Vagina (tissue), 2 donors: ENCODE results near the gene DNAH10. TPM values are rescaled to one million over a fixed set of nuclear protein-coding genes. Genes with fewer than 3 reads are reported as not detected.

Source experiments
- DNase-seq, 2 donors: peaks; one replicate each; pipeline ENCODE4 v3.0.0-alpha.2; 2017; ENCODE audit errors: extremely low spot score in 2 of 2
- H3K27ac ChIP-seq: fragments of 200-600 bp; sonication (generic); one replicate; pipeline ENCODE4 v1.5.1; 2019
- H3K27me3 ChIP-seq: fragments of 200-600 bp; sonication (generic); one replicate; pipeline ENCODE4 v1.5.1; 2019
- H3K36me3 ChIP-seq, 2 donors: fragments of 200-600 bp; sonication (generic); one replicate each; pipeline ENCODE4 v1.5.1; 2017 to 2019
- H3K4me1 ChIP-seq: fragments of 200-600 bp; sonication (generic); one replicate; pipeline ENCODE4 v1.5.1; 2019
- H3K4me3 ChIP-seq, 2 donors: fragments of 200-600 bp; sonication (generic); 1 replicate in 1 of 2; 2 replicates in 1 of 2; pipeline ENCODE4 v1.5.1; 2016 to 2019
- H3K9me3 ChIP-seq: fragments of 200-600 bp; sonication (generic); one replicate; pipeline ENCODE4 v1.5.1; 2019
- CTCF ChIP-seq, 3 experiments: fragments of 450-650 bp in 2 of 3; fragments of 200-600 bp in 1 of 3; sonication (generic) in 1 of 3; IDR thresholded peaks; one replicate each; pipeline ENCODE4 v1.5.1; 2017 to 2019; ENCODE audit warnings: antibody characterized with exemption in 3 of 3, mild to moderate bottlenecking in 2 of 3, moderate library complexity in 2 of 3
- POLR2A ChIP-seq, 2 donors: fragments of 450-650 bp; IDR thresholded peaks; one replicate each; pipeline ENCODE4 v1.6.1; 2017; ENCODE audit warnings: antibody characterized with exemption in 2 of 2, mild to moderate bottlenecking in 2 of 2, moderate library complexity in 2 of 2
- POLR2AphosphoS5 ChIP-seq, 2 donors: sonication (generic); formaldehyde crosslinking; IDR thresholded peaks; one replicate each; pipeline ENCODE4 v1.9.0; 2017; ENCODE audit warnings: antibody characterized with exemption in 2 of 2, mild to moderate bottlenecking in 2 of 2, low read depth in 1 of 2; ENCODE audit not compliant: insufficient read depth in 1 of 2
- intact Hi-C: fragments of 100-400 bp; cut with DNase I; formaldehyde crosslinking; loops from one replicate; pipeline ENCODE4 v1.15.1; 2023
- total RNA-seq: library from RNA; depleted of rRNA; stranded (reverse); fragments of >200 nt; gene quantifications from one replicate; pipeline ENCODE4 v1.2.3, GENCODE V29; 2016

DNAH10 gene
- total RNA-seq, 1 donor from 2014 or later = not detected

DNA sequence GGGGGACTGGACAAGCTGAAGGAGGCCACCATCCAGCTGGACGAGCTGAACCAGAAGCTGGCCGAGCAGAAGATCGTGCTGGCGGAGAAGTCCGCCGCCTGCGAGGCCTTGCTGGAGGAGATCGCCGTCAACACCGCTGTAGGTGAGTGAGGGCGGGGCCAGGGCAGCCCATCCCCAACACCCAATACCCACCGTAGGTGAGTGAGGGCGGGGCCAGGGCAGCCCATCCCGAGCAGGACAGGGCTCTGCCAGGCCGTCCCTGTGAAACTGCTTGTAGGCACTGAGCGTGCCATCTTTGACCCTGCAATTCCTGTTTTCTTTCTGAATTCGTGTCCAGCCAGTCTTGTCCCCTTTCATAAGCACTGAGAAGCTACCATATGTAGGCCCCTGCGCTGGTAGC is 136.6 kb downstream of the DNAH10 start:
- no peaks in the 10 kb centered on the region for H3K9me3 ChIP-seq
- intact Hi-C loops = no loop called here
- TF ChIP-seq POLR2A (IDR thresholded peaks at IDR 0.05) = no peak
- H3K4me3 ChIP-seq = no peak overlapping the region
- no peaks in the 10 kb centered on the region for H3K27me3 ChIP-seq
- DNase-seq = no peak
- H3K27ac ChIP-seq = no peak overlapping the region
- H3K4me1 ChIP-seq = no peaks in the 10 kb centered on the region
- no peaks in the 10 kb centered on the region for H3K36me3 ChIP-seq

GRCh38 chr12:123899368-123899767 is 137.3 kb downstream of the DNAH10 start:
- Histone ChIP-seq H3K4me3 (no peak overlapping the region), H3K4me1 (no peaks in the 10 kb centered on the region), H3K27ac (no peak overlapping the region), H3K27me3 (no peaks in the 10 kb centered on the region), H3K36me3 (no peaks in the 10 kb centered on the region), H3K9me3 (no peaks in the 10 kb centered on the region)
- TF ChIP-seq POLR2AphosphoS5 (IDR thresholded peaks at IDR 0.05; ENCODE audit: insufficient read depth in 1 of 2, low read depth in 1 of 2) = no peak
- no peak for TF ChIP-seq POLR2A (IDR thresholded peaks at IDR 0.05)
- intact Hi-C loops = no loop called here
- no peak for DNase-seq

- intact Hi-C loops = no loop called here
- TF ChIP-seq POLR2A (IDR thresholded peaks at IDR 0.05) (no peak), CTCF (IDR thresholded peaks at IDR 0.05) (no peak), POLR2AphosphoS5 (IDR thresholded peaks at IDR 0.05; ENCODE audit: insufficient read depth in 1 of 2, low read depth in 1 of 2) (no peak)
- Histone ChIP-seq H3K27ac (no peak overlapping the region), H3K4me3 (no peak overlapping the region), H3K9me3 (no peaks in the 10 kb centered on the region), H3K27me3 (no peaks in the 10 kb centered on the region), H3K36me3 (no peaks in the 10 kb centered on the region), H3K4me1 (no peaks in the 10 kb centered on the region)
- DNase-seq = no peak
These were observed 138.8 kb downstream of the DNAH10 start for GRCh38 chr12:123900871-123901376.

GRCh38 chr12:123902821-123903220 is 140.7 kb downstream of the DNAH10 start:
- H3K9me3 ChIP-seq = no peaks in the 10 kb centered on the region
- no peak for DNase-seq
- TF ChIP-seq POLR2A (IDR thresholded peaks at IDR 0.05) (no peak), POLR2AphosphoS5 (IDR thresholded peaks at IDR 0.05; ENCODE audit: insufficient read depth in 1 of 2, low read depth in 1 of 2) (no peak), CTCF (IDR thresholded peaks at IDR 0.05) (no peak)
- H3K27me3 ChIP-seq = no peaks in the 10 kb centered on the region
- intact Hi-C loops = no loop called here
- H3K4me1 ChIP-seq = peaks cover 14% of the 10 kb centered on the region
- H3K4me3 ChIP-seq = no peak overlapping the region
- no peak overlapping the region for H3K27ac ChIP-seq
- H3K36me3 ChIP-seq = no peaks in the 10 kb centered on the region

- H3K27me3 ChIP-seq = no peaks in the 10 kb centered on the region
- DNase-seq = no peak
- intact Hi-C loops = no loop called here
- peaks cover 14% of the 10 kb centered on the region for H3K4me1 ChIP-seq
- H3K27ac ChIP-seq = no peak overlapping the region
- TF ChIP-seq CTCF (IDR thresholded peaks at IDR 0.05) (no peak), POLR2AphosphoS5 (IDR thresholded peaks at IDR 0.05; ENCODE audit: insufficient read depth in 1 of 2, low read depth in 1 of 2) (no peak), POLR2A (IDR thresholded peaks at IDR 0.05) (no peak)
- no peaks in the 10 kb centered on the region for H3K36me3 ChIP-seq
- H3K4me3 ChIP-seq = no peak overlapping the region
- no peaks in the 10 kb centered on the region for H3K9me3 ChIP-seq
These were observed 141.4 kb downstream of the DNAH10 start for GRCh38 chr12:123903301-123904065.

DNA sequence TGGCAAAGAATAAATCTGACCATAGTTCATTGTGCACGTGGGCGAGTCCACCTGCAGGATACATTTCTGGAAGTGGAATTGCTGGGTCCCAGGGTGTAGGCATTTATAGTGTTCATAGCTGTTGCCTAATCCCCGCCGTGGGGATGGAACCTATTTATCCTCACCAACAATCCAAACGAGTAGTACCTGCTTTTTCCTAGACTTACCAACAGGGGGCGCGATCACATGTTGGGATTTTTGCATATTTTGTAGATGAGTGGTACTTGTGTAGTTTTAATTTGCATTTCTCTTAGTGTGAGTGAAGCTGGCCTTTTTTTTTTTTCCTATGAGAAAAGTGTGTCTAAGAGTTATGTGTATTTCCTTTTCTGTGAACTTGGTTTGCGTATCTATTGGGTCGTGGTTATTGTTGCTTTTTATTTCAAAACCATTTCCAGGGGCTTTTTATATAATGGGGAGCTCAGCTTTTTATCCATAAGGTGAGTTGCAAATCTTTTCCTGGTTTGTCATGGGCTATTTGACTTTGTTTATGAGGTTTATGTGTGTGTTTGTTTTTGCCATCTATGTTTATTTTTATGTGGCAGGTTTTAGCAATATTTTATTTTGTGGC is 143.3 kb downstream of the DNAH10 start:
- peaks cover 14% of the 10 kb centered on the region for H3K4me1 ChIP-seq
- no peak overlapping the region for H3K4me3 ChIP-seq
- no peaks in the 10 kb centered on the region for H3K36me3 ChIP-seq
- H3K9me3 ChIP-seq = no peaks in the 10 kb centered on the region
- H3K27ac ChIP-seq = no peak overlapping the region
- intact Hi-C loops = no loop called here
- no peaks in the 10 kb centered on the region for H3K27me3 ChIP-seq
- DNase-seq = no peak
- TF ChIP-seq POLR2A (IDR thresholded peaks at IDR 0.05) (no peak), CTCF (IDR thresholded peaks at IDR 0.05) (peak; percentile 46 to 60 (median 49)), POLR2AphosphoS5 (IDR thresholded peaks at IDR 0.05; ENCODE audit: insufficient read depth in 1 of 2, low read depth in 1 of 2) (peak in 1 of 2 donors; percentile 37)
